ENCODE results near the gene LONP1.
"Not testable (repeated sequence)": the region's sequence is repeated elsewhere in the genome, so short reads cannot be mapped to it uniquely, and the experiment has no call there.

Gene LONP1, protein sequence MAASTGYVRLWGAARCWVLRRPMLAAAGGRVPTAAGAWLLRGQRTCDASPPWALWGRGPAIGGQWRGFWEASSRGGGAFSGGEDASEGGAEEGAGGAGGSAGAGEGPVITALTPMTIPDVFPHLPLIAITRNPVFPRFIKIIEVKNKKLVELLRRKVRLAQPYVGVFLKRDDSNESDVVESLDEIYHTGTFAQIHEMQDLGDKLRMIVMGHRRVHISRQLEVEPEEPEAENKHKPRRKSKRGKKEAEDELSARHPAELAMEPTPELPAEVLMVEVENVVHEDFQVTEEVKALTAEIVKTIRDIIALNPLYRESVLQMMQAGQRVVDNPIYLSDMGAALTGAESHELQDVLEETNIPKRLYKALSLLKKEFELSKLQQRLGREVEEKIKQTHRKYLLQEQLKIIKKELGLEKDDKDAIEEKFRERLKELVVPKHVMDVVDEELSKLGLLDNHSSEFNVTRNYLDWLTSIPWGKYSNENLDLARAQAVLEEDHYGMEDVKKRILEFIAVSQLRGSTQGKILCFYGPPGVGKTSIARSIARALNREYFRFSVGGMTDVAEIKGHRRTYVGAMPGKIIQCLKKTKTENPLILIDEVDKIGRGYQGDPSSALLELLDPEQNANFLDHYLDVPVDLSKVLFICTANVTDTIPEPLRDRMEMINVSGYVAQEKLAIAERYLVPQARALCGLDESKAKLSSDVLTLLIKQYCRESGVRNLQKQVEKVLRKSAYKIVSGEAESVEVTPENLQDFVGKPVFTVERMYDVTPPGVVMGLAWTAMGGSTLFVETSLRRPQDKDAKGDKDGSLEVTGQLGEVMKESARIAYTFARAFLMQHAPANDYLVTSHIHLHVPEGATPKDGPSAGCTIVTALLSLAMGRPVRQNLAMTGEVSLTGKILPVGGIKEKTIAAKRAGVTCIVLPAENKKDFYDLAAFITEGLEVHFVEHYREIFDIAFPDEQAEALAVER

DNA sequence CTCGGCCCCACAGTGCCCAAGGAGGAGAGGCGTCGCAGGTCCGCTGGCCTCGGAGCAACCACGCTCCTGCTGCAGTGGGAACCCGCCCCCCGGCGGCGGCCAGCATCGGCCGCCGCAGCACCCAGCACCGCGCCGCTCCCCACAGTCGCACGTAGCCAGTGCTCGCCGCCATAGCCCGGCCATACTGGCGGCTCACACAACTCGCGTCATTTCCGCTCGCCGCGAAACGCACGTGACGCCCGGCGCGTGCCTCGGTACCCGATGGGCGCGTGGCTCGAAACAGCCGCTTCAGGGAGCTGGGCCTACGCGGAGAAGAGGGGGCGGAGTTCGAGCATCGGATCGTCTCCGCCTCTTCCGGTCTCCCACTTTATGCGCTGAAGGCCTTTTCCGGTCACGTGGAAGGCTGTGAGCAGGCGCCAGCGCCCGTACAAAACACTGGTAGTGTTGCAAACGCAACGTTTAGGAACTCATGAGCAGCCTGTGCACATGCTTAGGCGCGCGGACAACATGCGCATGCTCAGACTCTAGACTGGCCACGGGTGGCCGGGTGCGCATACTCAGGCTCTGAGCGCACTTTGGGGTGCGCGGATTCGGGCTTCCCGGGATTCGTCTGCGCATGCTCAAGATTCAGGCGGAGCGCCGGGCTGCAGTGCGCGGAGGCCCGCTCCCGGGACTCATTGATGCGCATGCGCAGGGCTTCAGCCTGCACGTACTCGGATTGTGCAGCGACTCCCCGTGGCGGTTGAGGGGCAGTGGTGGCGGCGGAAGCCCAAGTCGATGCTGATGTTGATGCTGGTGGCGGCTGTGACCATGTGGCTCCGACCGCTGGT lies at the start of gene LONP1, which contains the start of gene CATSPERD:
Gene LONP1 (minus strand): TSS at position 186 of the 830 bp plus-strand sequence. CDS start 14 bp downstream, at position 172.
Gene CATSPERD (plus strand): TSS at position 677 of the 830 bp plus-strand sequence. CDS start 101 bp downstream, at position 778.
- DNase-seq: peak; percentile 97

DNA sequence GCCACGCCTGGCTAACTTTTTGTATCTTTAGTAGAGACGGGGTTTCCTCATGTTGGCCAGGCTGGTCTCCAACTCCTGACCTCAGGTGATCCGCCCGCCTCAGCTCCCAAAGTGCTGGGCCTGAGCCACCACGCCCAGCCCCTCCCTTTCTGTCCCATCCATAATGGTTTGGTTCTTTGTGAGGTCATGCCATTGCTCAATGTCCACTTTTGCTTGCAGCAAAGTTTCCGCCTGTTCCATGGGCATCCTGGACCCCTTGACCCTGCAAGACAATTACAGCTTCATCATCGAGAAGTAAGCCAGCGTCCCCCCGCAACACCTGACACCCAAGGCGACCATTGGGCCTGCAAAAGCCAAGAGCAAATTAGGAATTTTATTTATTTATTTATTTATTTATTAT lies 48.0 kb upstream of the LONP1 start:
- DNase-seq: no peak

DNA sequence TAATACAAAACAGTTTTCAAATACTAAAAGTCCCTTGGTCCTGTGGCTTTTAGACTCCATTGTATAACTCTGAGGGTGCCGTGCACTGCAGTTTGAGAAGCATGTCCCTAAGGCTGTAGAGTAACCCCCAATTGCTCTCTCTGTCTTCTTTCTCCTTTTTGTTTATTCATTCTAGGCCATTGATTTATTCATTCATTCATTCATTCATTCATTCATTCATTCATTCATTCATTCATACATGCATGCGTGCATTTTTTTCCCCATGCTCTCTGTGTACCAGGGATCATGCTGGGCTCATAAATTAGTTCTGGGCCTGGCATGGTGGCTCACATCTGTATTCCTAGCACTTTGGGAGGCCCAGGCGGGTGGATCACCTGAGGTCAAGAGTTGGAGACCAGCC lies 45.3 kb upstream of the LONP1 start:
- DNase-seq: no peak

DNA sequence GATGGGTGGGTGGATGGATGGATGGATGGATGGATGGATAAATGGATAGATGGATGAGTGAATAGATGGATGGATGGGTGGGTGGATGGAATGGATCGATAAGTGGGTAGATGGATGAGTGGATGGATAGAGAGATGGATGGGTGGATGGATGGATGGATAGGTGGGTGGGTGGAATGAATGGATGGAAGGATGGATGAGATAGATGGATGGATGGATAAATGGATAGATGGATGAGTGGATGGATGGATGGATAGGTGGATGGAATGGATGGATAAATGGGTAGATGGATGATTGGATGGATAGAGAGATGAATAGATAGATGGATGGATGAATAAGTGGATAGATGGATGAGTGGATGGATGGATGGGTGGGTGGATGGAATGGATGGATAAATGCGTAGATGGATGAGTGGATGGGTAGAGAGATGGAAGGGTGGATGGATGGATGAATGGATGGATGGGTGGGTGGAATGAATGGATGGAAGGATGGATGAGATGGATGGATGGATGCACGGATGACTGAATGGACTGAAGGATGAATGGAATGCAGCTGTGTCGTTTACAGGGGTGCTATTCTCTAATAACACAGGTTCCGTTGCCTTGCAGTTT lies 42.8 kb upstream of the LONP1 start:
- no peak for DNase-seq

DNA sequence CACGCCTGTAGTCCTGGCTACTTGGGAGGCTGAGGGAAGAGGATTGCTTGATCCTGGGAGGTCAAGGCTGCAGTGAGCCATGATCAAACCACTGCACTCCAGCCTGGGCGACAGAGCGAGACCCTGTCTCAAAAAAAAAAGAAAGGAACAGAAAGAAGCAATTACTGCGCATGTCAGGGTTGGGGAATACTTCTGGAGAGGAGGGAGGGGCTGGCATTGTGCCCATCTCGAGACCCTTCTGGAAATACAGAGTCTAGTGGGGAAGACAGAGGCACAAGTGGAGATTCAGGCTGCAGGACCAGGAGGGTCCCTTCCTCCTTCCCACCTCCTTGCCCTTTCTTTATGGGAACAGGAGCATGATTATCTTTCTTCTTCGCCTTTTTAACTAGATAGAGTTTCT lies 33.8 kb upstream of the LONP1 start:
- no peak for DNase-seq

DNA sequence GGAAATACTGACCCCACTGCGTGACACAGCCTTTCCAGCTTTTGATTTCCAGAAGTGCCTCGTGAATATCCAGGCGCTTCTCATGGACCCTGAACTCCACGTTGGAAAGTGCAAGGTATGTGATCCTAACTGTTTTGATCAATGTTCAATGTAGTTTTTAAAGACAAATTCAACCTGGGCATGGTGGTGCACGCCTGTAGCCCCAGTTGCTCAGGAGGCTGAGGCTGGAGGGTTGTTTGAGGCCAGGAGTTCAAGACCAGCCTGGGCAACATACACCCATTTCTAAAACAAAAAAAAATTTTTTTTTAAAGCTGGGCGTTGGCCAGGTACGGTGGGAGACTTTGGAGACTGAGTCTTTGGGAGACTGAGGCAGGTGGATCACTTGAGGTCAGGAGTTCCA lies 31.8 kb upstream of the LONP1 start:
- no peak for DNase-seq

DNA sequence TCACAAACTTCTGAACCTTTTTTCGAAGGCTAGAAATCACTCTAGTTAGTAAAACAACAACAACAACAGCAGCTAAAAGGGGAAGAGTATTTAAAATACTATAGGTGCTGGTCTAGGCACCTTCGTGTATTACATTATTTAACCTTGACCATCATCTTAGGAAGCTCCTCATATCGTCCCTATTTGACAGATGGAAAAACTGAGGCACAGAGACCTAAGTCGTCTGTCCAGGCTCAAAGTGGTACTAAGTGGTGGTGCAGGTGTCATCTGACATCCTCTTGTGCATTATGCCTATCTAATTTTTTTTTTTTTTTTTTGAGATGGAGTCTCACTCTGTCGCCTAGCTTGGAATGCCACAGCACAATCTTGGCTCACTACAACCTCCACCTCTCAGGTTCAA lies 29.6 kb upstream of the LONP1 start:
- DNase-seq: no peak

DNA sequence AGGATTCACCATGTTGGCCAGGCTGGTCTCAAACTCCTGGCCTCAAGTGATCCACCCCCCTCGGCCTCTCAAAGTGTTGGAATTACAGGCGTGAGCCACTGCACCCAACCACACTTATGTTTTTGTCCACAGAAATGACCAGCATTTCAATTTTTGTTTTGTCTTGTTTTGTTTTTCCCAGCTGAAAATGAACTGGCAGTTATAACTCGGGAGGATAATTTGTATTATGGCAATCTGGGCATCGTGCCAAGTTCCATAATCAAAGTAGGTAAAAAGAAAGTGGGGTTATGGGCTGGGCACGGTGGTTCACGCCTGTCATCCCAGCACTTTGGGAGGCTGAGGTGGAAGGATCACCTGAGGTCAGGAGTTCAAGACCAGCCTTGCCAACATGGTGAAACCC lies 29.0 kb upstream of the LONP1 start:
- DNase-seq: not testable (repeated sequence)

DNA sequence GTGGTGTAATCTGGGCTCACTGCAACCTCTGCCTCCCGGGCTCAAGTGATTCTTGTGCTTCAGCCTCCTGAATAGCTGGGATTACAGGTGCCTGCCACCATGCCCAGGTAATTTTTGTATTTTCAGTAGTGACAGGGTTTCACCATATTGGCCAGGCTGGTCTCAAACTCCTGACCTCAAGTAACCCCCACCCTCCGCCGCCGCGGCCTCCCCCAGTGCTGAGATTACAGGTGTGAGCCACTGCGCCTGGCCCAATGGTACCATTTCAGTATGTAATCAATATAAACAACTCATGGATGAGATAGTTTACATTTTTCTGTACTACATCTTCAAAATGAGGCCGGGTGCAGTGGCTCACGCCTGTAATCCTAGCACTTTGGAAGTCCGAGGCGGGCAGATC lies 25.1 kb upstream of the LONP1 start:
- not testable (repeated sequence) for DNase-seq

DNA sequence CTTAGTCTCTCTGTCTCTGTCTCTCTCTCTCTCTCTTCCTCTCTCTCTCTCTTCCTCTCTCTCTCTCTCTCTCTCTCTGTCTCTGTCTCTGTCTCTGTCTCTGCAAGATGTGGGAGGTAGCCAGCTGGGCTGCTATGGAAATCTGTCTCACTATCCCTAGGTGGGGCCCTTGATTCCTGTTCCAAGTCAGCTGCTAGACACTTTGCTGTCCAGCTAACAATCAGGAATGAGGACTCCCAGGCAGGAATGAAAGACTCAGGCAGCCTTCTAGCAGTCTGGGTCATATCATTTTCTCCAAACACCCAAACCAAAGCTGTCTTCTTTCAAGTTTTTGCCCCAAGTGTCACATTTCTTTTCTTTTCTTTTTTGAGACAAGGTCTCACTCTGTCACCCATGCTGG lies 23.7 kb upstream of the LONP1 start:
- no peak for DNase-seq

DNA sequence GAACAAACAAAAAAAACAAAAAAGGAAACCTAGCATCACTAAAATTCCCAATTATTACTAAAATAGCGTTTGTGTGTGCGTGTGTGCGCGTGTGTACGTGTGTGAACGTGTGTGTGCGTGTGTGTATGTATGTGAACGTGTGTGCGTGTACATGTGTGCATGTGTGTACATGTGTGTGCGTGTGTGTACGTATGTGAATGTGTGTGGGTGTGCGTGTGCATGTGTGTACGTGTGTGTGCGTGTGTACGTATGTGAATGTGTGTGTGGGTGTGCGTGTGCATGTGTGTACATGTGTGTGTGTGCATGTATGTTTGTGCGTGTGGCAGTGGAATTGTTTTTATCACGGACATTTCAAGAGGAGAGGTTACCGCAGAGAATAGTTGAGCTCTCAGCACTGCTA lies 22.1 kb upstream of the LONP1 start:
- DNase-seq: no peak

DNA sequence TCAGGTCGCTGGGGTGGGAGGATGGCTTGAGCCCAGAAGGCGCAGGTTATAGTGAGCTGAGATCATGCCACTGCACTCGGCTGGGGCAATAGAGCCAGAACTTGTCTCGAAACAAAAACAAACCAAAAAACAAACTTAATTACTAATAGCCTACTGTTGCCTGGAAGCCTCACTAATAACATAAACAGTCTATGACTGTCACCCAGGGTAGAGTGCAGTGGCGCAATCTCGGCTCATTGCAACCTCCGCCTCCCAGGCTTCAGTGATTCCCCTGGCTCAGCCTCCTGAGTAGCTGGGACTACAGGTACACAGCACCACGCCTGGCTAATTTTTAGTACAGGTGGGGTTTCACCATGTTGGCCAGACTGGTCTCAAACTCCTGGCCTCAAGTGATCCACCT lies 18.5 kb upstream of the LONP1 start:
- DNase-seq: no peak

DNA sequence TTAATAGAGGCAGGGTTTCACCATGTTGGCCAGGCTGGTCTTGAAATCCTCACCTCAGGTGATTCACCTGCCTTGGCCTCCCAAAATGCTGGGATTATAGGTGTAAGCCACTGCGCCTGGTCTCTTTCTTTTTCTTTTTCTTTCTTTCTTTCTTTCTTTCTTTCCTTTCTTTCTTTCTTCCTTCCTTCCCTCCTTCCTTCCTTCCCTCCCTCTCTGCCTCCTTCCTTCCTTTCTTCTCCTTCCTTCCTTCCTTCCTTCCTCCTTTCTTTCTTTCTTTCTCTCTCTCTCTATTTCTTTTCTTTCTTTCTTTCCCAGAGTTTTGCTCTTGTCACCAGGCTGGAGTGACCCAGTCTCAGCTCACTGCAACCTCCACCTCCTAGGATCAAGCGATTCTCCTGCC lies 13.2 kb upstream of the LONP1 start:
- DNase-seq: not testable (repeated sequence)

DNA sequence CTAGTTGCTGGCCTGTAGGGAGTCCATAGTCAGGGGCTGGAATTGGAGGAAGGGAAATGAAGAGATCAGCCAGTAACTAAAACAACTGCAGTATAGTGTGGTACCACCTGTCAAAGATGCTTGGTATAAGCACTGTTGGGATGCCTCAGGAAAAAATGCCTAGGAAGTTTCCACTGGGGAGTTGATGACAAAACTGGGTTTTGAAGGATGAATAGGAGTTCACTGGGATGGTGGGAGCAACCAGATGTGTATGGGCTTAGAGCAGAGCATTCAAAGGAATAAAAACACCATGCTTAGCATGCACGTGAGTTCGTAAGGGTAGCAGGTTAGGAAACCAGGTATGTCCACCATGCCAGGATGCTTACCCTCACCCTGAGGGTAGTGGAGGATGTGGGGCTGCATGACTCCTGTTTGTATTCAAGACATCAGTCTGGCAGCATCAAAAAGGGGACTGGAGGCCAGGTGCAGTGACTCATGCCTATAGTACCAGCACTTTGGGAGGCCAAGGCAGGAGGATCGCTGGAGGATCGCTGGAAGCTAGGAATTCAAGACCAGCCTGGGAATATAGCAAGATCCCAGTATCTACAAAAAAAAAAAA lies 7.6 kb upstream of the LONP1 start:
- DNase-seq: no peak

DNA sequence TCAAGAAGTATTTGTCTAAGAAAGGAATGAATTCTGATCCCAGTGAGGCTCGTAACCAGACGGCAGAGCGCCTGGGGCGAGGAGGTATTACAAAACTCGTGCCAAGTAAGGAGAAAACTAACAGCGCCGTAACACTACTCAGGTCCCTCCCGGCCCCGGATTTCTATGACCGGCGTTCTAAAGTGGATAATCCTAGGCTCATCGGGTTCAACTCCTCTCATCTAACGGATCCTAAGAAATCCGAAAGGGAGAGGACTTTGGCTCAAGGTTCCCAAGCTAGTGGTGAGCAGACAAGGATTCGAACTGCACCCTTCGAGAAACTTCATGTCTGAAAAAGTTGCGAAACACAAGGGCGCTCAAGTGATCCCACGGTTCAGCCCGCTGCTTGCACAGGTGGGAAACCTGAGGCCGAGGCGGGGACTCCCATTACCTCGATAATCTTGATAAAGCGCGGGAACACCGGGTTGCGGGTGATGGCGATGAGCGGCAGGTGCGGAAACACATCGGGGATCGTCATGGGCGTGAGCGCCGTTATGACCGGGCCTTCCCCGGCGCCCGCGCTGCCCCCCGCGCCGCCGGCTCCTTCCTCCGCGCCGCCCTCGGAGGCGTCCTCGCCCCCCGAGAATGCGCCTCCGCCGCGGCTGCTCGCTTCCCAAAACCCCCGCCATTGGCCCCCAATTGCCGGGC lies 529 bp downstream of the LONP1 start:
- DNase-seq: peak; percentile 8

DNA sequence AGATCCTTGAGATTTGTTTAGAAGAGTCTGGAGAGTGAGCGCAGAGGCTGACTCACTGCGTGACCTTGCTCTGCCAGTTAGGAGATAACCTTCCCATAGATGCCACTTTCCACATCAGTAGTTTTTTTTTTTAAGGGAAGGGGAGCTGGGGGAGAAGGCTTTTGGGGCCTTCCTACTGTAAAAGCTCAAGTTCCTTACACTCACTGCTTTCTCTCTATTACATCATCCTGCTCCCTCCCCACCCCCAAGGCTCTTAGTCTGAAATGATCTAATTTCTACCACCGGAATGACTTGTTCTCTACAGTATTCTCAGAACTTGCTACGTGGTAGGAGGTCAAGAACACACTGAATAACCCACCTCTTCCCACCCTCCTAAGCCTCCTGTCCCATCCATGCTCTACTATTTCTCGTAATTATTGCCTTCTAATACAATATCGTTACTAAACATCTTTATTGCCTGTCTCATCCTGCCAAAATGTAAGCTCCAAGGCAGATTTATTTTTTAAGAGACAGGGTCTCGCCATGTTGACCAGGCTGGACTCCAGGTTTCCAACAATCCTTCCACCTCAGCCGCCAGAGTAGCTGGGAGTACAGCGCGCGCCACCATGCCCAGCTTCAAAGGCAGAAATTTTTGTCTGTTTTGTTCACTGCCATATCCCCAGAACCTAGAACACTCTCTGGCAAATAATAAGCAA lies 1.2 kb downstream of the LONP1 start:
- no peak for DNase-seq

DNA sequence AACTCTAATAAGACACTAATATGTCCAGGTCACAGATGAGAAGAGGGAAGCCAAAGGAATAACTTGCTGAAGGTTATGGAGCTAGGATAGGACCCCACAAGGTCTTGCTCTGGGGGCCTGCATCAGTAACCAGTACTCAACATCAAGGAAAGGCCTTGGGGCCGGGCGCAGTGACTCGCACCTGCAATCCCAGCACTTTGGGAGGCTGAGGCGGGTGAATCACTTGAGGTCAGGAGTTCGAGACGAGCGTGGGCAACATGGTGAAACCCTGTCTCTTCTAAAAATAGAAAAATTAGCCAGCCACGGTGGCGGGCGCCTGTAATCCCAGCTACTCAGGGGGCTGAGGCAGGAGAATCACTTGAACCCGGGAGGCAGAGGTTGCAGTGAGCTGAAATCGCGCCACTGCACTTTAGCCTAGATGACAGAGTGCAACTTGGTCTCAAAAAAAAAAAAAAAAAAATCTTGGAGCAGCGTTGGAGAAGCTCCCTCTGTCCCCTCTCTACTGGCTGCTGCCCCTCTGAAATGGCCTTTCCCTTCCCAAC lies 1.8 kb downstream of the LONP1 start:
- DNase-seq: no peak

DNA sequence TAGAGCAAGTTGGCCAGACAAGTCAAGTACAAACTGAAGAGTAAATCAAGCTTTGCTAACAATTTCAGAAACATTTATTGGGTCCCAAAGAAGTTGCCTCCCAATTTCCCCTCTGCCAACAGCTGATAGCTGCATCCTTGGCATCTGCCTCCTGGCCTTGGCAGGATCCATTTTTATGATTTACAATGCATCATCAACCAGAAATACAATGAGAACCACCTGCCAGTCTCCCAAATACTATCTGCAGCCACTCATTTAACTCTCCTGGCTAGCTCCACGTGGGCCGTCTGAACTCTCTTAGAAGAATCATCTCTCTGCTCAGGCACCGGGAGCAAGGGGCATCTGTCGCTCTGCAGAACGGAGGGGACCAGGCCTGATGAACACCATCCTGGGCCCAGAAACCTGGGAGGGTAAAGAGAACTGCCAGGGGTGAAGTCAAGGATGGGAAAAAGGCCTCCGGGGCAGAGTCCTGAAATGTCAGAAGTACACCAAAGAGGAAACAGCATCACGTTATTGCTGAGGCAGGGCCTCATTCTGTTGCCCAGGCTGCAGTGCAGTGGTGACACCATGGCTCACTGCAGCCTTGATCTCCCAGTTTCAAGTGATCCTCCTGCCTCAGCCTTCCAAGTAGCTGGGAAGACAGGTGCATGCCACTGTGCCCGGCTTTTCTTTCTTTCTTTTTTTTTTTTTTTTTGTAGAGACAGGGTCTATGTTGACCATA lies 2.6 kb downstream of the LONP1 start:
- DNase-seq: no peak

DNA sequence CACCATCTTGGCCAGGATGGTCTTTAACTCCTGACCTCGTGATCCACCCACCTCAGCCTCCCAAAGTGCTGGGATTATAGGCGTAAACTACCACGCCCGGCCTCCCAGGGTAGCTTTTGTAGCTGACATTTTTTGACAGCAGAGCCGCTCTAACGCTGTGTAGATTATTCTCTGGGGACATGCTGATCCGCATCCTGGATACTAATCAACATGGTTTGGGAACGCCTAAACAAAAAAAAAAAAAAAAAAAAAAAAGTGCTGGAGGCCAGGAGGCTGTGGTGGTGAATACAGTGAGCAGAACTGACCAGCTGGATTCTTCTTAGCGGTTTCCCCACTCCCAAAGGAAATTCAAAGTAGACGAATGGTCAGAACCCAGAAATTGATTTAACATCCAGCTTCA lies 5.1 kb downstream of the LONP1 start:
- DNase-seq: no peak

DNA sequence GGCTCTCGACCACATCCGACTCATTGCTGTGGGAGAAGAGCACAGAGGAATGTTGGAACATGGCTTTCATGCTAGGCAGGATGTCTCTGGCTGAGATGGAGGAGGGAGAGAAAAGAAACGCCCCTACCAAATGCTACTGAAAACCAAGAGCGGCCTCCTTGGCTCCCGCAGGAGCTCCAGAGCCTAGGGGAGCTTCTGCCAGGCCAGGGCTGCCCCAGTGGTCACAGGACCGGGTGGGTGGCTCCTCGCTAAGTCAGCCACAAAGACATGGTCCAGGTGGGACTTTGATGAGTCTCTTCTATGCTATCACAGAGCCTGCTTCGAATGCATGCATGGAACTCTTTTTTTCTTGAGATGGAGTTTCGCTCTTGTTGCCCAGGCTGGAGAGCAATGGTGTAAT lies 6.7 kb downstream of the LONP1 start:
- no peak for DNase-seq
